Natural killer cell (primary cell): ENCODE measurements around the gene FAF1. TPM values are rescaled to one million over a fixed set of nuclear protein-coding genes. Genes with fewer than 3 reads are reported as not detected.

Experiments used
- ATAC-seq, 3 donors: fragments of 150-1000 bp in 2 of 3; fragments of 200-7000 bp in 1 of 3; cut with Tn5 transposase; 1 replicate in 1 of 3; 2 replicates in 2 of 3; pipeline ENCODE4 v1.10.0; 2021; ENCODE audit warnings: mild to moderate bottlenecking in 2 of 3, moderate library complexity in 2 of 3
- DNase-seq, 2 donors: peaks; one replicate each; pipeline versions ENCODE4 v3.0.0 to v3.0.0-alpha.2; 2013 to 2021; ENCODE audit warnings: mixed read lengths in 1 of 2
- H3K27ac ChIP-seq: one replicate; pipeline ENCODE4 v1.5.1; 2013; ENCODE audit warnings: mild to moderate bottlenecking, low read length
- H3K27me3 ChIP-seq: one replicate; pipeline ENCODE4 v1.6.1; 2013; ENCODE audit warnings: low read length; ENCODE audit not compliant: control insufficient read depth, insufficient read depth
- H3K36me3 ChIP-seq: one replicate; pipeline ENCODE4 v1.6.1; 2013; ENCODE audit warnings: low read length; ENCODE audit not compliant: control insufficient read depth, insufficient read depth
- H3K4me1 ChIP-seq: one replicate; pipeline ENCODE4 v1.6.1; 2013; ENCODE audit warnings: low read length; ENCODE audit not compliant: control insufficient read depth, insufficient read depth
- H3K4me3 ChIP-seq: one replicate; pipeline ENCODE4 v1.5.1; 2013; ENCODE audit warnings: low read length
- H3K9me3 ChIP-seq: one replicate; pipeline ENCODE4 v1.6.1; 2013; ENCODE audit warnings: low read length; ENCODE audit not compliant: control insufficient read depth, insufficient read depth
- H3K27ac Mint-ChIP-seq, 2 donors: one replicate each; pipeline ENCODE4 v1.8.0; 2022; ENCODE audit warnings: mild to moderate bottlenecking in 2 of 2, mixed read lengths in 2 of 2, moderate library complexity in 1 of 2
- H3K27me3 Mint-ChIP-seq, 2 donors: one replicate each; pipeline ENCODE4 v1.8.0; 2022; ENCODE audit warnings: low read depth in 2 of 2, mixed read lengths in 2 of 2
- H3K36me3 Mint-ChIP-seq: one replicate; pipeline ENCODE4 v1.8.0; 2022; ENCODE audit warnings: mixed read lengths
- H3K4me1 Mint-ChIP-seq, 2 donors: one replicate each; pipeline ENCODE4 v1.8.0; 2022; ENCODE audit warnings: mixed read lengths in 2 of 2
- H3K4me3 Mint-ChIP-seq: one replicate; pipeline ENCODE4 v1.8.0; 2022; ENCODE audit warnings: mild to moderate bottlenecking, moderate library complexity, mixed read lengths
- H3K9me3 Mint-ChIP-seq, 2 donors: one replicate each; pipeline ENCODE4 v1.8.0; 2022; ENCODE audit warnings: mixed read lengths in 2 of 2
- WGBS: methylation state at CpG from one replicate; pipeline ENCODE4 v1.1.7; 2013; ENCODE audit warnings: missing lambda C conversion rate; ENCODE audit not compliant: insufficient coverage; 5-methylcytosine and 5-hydroxymethylcytosine counted together
- intact Hi-C: fragments of 100-400 bp; cut with micrococcal nuclease; formaldehyde crosslinking; loops from one replicate; pipeline ENCODE4 v1.14.2; 2022
- total RNA-seq, 4 donors: library from RNA; stranded (reverse); fragments of 120-200 nt in 1 of 4; gene quantifications; one replicate each; pipeline versions ENCODE4 v1.2.3 to v1.2.4, GENCODE V29; 2013 to 2022
- TF ChIP-seq, protein P1 (sequence below): fragments of 200-600 bp; IDR thresholded peaks from one replicate; pipeline ENCODE4 v1.8.0; 2022; ENCODE audit warnings: antibody characterized with exemption

Gene FAF1
- total RNA-seq, 3 donors from 2014 or later (not counting 1 experiment from before 2014, with no cell fraction given) = 56.8 to 59.7 (median 57.2) TPM

DNA sequence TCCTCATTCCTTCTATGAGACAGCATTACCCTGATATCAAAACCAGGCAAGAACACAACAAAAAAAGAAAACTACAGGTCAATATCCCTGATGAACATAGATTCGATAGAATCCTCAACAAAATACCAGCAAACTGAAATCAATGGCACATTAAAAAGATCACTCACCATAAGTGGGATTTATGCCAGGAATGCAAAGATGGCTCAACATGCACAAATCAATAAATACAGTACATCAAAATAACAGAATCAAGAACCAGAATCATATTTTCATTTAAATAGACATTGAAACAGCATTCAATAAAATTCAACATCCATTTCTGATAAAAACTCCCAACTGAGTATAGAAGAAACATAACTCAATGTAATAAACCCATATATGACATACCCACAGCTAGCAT is 36.5 kb downstream of the FAF1 start:
- TF ChIP-seq, protein P1, sequence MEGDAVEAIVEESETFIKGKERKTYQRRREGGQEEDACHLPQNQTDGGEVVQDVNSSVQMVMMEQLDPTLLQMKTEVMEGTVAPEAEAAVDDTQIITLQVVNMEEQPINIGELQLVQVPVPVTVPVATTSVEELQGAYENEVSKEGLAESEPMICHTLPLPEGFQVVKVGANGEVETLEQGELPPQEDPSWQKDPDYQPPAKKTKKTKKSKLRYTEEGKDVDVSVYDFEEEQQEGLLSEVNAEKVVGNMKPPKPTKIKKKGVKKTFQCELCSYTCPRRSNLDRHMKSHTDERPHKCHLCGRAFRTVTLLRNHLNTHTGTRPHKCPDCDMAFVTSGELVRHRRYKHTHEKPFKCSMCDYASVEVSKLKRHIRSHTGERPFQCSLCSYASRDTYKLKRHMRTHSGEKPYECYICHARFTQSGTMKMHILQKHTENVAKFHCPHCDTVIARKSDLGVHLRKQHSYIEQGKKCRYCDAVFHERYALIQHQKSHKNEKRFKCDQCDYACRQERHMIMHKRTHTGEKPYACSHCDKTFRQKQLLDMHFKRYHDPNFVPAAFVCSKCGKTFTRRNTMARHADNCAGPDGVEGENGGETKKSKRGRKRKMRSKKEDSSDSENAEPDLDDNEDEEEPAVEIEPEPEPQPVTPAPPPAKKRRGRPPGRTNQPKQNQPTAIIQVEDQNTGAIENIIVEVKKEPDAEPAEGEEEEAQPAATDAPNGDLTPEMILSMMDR = no peak
- DNase-seq = no peak
- peaks cover 4% of the 10 kb centered on the region for H3K9me3 ChIP-seq
- ATAC-seq = no peak
- 100% methylated on average over 1 of the region's 1 CpG for WGBS
- peaks cover 11% of the 10 kb centered on the region for H3K36me3 Mint-ChIP-seq
- no peaks in the 10 kb centered on the region for H3K4me1 ChIP-seq
- peaks cover 0 to 2% of the 10 kb centered on the region in 2 donors for H3K9me3 Mint-ChIP-seq
- no peaks in the 10 kb centered on the region for H3K27me3 Mint-ChIP-seq
- no peak overlapping the region for H3K27ac Mint-ChIP-seq
- H3K4me3 Mint-ChIP-seq = no peak overlapping the region
- H3K27me3 ChIP-seq = no peaks in the 10 kb centered on the region
- H3K4me1 Mint-ChIP-seq = peaks cover 34 to 39% of the 10 kb centered on the region in 2 donors
- no peak overlapping the region for H3K4me3 ChIP-seq
- no peaks in the 10 kb centered on the region for H3K36me3 ChIP-seq
- H3K27ac ChIP-seq = no peak overlapping the region
- intact Hi-C loops = loop anchor here (10.0 kb wide), 1 partner anchor 51 kb away; the partner anchor contains the start of gene CDKN2C

DNA sequence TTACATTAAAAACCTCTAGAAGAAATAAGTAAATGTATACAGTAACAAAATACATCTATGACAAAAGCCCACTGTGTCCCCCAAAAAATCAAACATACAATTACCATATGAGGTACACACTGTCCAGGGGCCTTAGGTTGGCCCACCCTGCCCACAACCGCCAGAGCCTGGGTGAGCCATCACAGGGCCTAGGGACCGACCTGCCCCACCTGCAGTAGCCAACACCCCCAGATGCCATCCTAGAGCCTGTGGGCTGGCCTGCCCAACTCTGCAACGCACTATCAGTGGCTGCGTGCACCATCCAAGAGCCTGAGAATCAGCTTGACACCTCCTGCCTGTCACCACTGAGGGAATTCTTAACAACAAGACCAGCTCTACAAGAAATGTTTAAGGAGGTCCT is 39.0 kb downstream of the FAF1 start:
- H3K27me3 Mint-ChIP-seq = no peaks in the 10 kb centered on the region
- ATAC-seq (no peak), DNase-seq (no peak)
- peaks cover 0 to 2% of the 10 kb centered on the region in 2 donors for H3K9me3 Mint-ChIP-seq
- TF ChIP-seq, protein P1 = no peak
- intact Hi-C loops = loop anchor here (10.0 kb wide), 1 partner anchor 54 kb away; the partner anchor contains the start of gene CDKN2C
- no peak overlapping the region for H3K27ac Mint-ChIP-seq
- peaks cover 39 to 52% of the 10 kb centered on the region in 2 donors for H3K4me1 Mint-ChIP-seq
- H3K27me3 ChIP-seq = no peaks in the 10 kb centered on the region
- WGBS = 100% methylated on average over 4 of the region's 4 CpGs
- H3K36me3 ChIP-seq = no peaks in the 10 kb centered on the region
- H3K4me3 Mint-ChIP-seq = no peak overlapping the region
- no peak overlapping the region for H3K4me3 ChIP-seq
- peaks cover 4% of the 10 kb centered on the region for H3K9me3 ChIP-seq
- H3K4me1 ChIP-seq = no peaks in the 10 kb centered on the region
- peaks cover 11% of the 10 kb centered on the region for H3K36me3 Mint-ChIP-seq
- no peak overlapping the region for H3K27ac ChIP-seq

DNA sequence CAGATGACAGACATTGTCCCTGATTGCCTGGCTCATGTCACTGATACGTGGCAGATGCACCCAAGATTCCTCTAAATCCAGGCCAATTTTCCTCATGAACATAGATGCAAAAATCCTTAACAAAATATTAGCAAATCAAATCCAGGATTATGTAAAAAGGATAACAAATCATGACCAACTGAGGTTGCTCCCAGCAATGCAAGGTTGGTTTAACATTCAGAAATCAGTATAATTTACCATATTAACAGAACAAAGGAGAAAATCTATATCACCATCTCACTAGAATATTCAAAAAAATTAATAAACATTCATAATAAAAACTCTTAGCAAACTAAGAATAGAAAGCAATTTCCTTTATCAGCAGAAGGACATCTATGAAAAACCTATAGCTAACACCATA is 39.7 kb downstream of the FAF1 start:
- TF ChIP-seq, protein P1 = no peak
- H3K36me3 ChIP-seq = no peaks in the 10 kb centered on the region
- Mint-ChIP-seq H3K27me3 (no peaks in the 10 kb centered on the region), H3K4me1 (peaks cover 36 to 46% of the 10 kb centered on the region in 2 donors), H3K27ac (no peak overlapping the region), H3K4me3 (no peak overlapping the region), H3K9me3 (peaks cover 0 to 2% of the 10 kb centered on the region in 2 donors), H3K36me3 (peaks cover 11% of the 10 kb centered on the region)
- H3K27me3 ChIP-seq = no peaks in the 10 kb centered on the region
- H3K27ac ChIP-seq = no peak overlapping the region
- no peaks in the 10 kb centered on the region for H3K4me1 ChIP-seq
- intact Hi-C loops = loop anchor here (10.0 kb wide), 1 partner anchor 54 kb away; the partner anchor contains the start of gene CDKN2C
- DNase-seq (no peak), ATAC-seq (no peak)
- H3K9me3 ChIP-seq = peaks cover 4% of the 10 kb centered on the region
- H3K4me3 ChIP-seq = no peak overlapping the region
- WGBS = 100% methylated on average over 1 of the region's 1 CpG
